H1 (cell line): Measurements from ENCODE around the gene NDUFS8. TPM values are rescaled to one million over a fixed set of nuclear protein-coding genes. Genes with fewer than 3 reads are reported as not detected.

Experiments
- CTCF ChIA-PET: fragments of 300-600 bp; sonication (Branson Sonifier 250); formaldehyde crosslinking; loops from one replicate; lab custom pipeline; 2021; ENCODE audit not compliant: partially characterized antibody; lab: Charles Lee
- POLR2A ChIA-PET: fragments of 300-600 bp; sonication (Branson Sonifier 250); formaldehyde crosslinking; loops from one replicate; lab custom pipeline; 2021; ENCODE audit warnings: inconsistent platforms; ENCODE audit not compliant: partially characterized antibody; lab: Charles Lee
- DNase-seq, 2 experiments: peaks; one replicate each; pipeline versions ENCODE4 v3.0.0 to v3.0.0-alpha.2; 2010 to 2022; ENCODE audit warnings: low spot score in 2 of 2, low read depth in 1 of 2, mixed read lengths in 1 of 2
- FAIRE-seq: peaks from 2 replicates; lab custom pipeline; 2011; peaks lifted over from hg19 to GRCh38; lab: Jason Lieb, UNC
- H2AFZ ChIP-seq: 2 replicates; pipeline ENCODE4 v1.8.1; 2012; ENCODE audit warnings: low read length, inconsistent platforms
- H2AK5ac ChIP-seq: 2 replicates; pipeline ENCODE4 v1.6.1; 2013; ENCODE audit warnings: low read depth, low read length
- H2BK120ac ChIP-seq: replicated peaks from 2 replicates; pipeline ENCODE3; 2013; ENCODE audit warnings: low read depth, low read length, inconsistent platforms
- H2BK12ac ChIP-seq: 2 replicates; pipeline ENCODE4 v1.6.1; 2013; ENCODE audit warnings: low read depth, low read length
- H2BK15ac ChIP-seq: 2 replicates; pipeline ENCODE4 v1.6.1; 2013; ENCODE audit warnings: low read length
- H2BK20ac ChIP-seq: 2 replicates; pipeline ENCODE4 v1.6.1; 2013; ENCODE audit warnings: low read length
- H2BK5ac ChIP-seq: 2 replicates; pipeline ENCODE4 v1.6.1; 2013; ENCODE audit warnings: low read depth, low read length
- H3K14ac ChIP-seq: 2 replicates; pipeline ENCODE4 v1.6.1; 2013; ENCODE audit warnings: inconsistent platforms; ENCODE audit not compliant: insufficient read length
- H3K18ac ChIP-seq: 2 replicates; pipeline ENCODE4 v1.6.1; 2013; ENCODE audit warnings: low read length; ENCODE audit errors: extremely low read depth
- H3K23ac ChIP-seq: 2 replicates; pipeline ENCODE4 v1.6.1; 2013; ENCODE audit warnings: inconsistent platforms; ENCODE audit not compliant: insufficient read length
- H3K23me2 ChIP-seq: 2 replicates; pipeline ENCODE4 v1.6.1; 2013; ENCODE audit warnings: low read depth, low read length
- H3K27ac ChIP-seq: 2 replicates; pipeline ENCODE4 v1.6.1; 2011; ENCODE audit warnings: low read depth, low read length, inconsistent platforms
- H3K27me3 ChIP-seq, 4 experiments: replicated peaks in 1 of 4; 1 replicate in 1 of 4; 2 replicates in 3 of 4; pipeline versions ENCODE4 v1.6.1 to v1.8.1; 2011 to 2013; ENCODE audit warnings: low read length in 3 of 4, mild to moderate bottlenecking in 3 of 4, inconsistent platforms in 2 of 4, mixed read lengths in 2 of 4, moderate library complexity in 1 of 4; ENCODE audit not compliant: control insufficient read depth in 3 of 4, insufficient read depth in 3 of 4; ENCODE audit errors: extremely low read depth in 1 of 4
- H3K36me3 ChIP-seq, 4 experiments: 2 replicates each; pipeline versions ENCODE4 v1.6.1 to v1.8.1; 2011 to 2013; ENCODE audit warnings: mild to moderate bottlenecking in 4 of 4, low read length in 3 of 4, moderate library complexity in 2 of 4, control low read depth in 1 of 4, inconsistent platforms in 1 of 4; ENCODE audit not compliant: insufficient read depth in 4 of 4, control insufficient read depth in 2 of 4
- H3K4ac ChIP-seq: replicated peaks from 2 replicates; pipeline ENCODE3; 2013; ENCODE audit warnings: low read length, low read depth, mixed read lengths, inconsistent platforms; ENCODE audit not compliant: insufficient read length
- H3K4me1 ChIP-seq, 4 experiments: replicated peaks in 1 of 4; 1 replicate in 1 of 4; 2 replicates in 3 of 4; pipeline versions ENCODE4 v1.6.1 to v1.8.1; 2011 to 2013; ENCODE audit warnings: low read length in 3 of 4, inconsistent platforms in 2 of 4, mixed read lengths in 1 of 4; ENCODE audit not compliant: insufficient read depth in 4 of 4, control insufficient read depth in 3 of 4
- H3K4me2 ChIP-seq, 2 experiments: 2 replicates each; pipeline versions ENCODE4 v1.6.1 to v1.8.1; 2011 to 2013; ENCODE audit warnings: low read depth in 2 of 2, low read length in 2 of 2, control low read depth in 1 of 2, inconsistent platforms in 1 of 2, mild to moderate bottlenecking in 1 of 2; ENCODE audit not compliant: insufficient read depth in 1 of 2
- H3K4me3 ChIP-seq, 4 experiments: fragments of 200-600, 300-600 bp in 1 of 4; sonication (generic), shearing (Covaris generic), sonication (Bioruptor Twin) in 1 of 4; 2 replicates each; pipeline versions ENCODE4 v1.5.1 to v1.8.1; 2011 to 2016; ENCODE audit warnings: low read length in 4 of 4, low read depth in 3 of 4, control low read depth in 2 of 4, inconsistent platforms in 2 of 4, mild to moderate bottlenecking in 2 of 4, mixed read lengths in 1 of 4, moderate library complexity in 1 of 4; ENCODE audit not compliant: insufficient read depth in 2 of 4; ENCODE audit errors: extremely low read depth in 1 of 4
- H3K56ac ChIP-seq: replicated peaks from 2 replicates; pipeline ENCODE3; 2013; ENCODE audit warnings: low read depth, mild to moderate bottlenecking, mixed read lengths, low read length, inconsistent platforms; ENCODE audit not compliant: insufficient read length
- H3K79me1 ChIP-seq: 2 replicates; pipeline ENCODE4 v1.6.1; 2013; ENCODE audit warnings: low read depth, low read length, control low read depth
- H3K79me2 ChIP-seq, 2 experiments: 2 replicates each; pipeline versions ENCODE4 v1.6.1 to v1.8.1; 2012 to 2013; ENCODE audit warnings: low read length in 2 of 2, mild to moderate bottlenecking in 2 of 2, inconsistent platforms in 1 of 2; ENCODE audit not compliant: insufficient read depth in 2 of 2, control insufficient read depth in 1 of 2
- H3K9ac ChIP-seq, 4 experiments: replicated peaks in 1 of 4; 1 replicate in 1 of 4; 2 replicates in 3 of 4; pipeline versions ENCODE4 v1.6.1 to v1.8.1; 2011 to 2013; ENCODE audit warnings: low read depth in 3 of 4, low read length in 3 of 4, control low read depth in 2 of 4, mild to moderate bottlenecking in 2 of 4, moderate library complexity in 2 of 4, inconsistent platforms in 1 of 4; ENCODE audit errors: extremely low read depth in 1 of 4
- H3K9me3 ChIP-seq, 2 experiments: 2 replicates each; pipeline versions ENCODE4 v1.6.1 to v1.8.1; 2012 to 2013; ENCODE audit warnings: mild to moderate bottlenecking in 2 of 2, moderate library complexity in 2 of 2, control low read depth in 1 of 2, inconsistent platforms in 1 of 2, low read depth in 1 of 2, low read length in 1 of 2, mixed read lengths in 1 of 2; ENCODE audit not compliant: insufficient read depth in 2 of 2
- H4K20me1 ChIP-seq, 2 experiments: replicated peaks in 1 of 2; 2 replicates each; pipeline versions ENCODE3 to v1.8.1; 2011 to 2013; ENCODE audit warnings: inconsistent platforms in 2 of 2, low read length in 2 of 2, mild to moderate bottlenecking in 1 of 2; ENCODE audit not compliant: insufficient read depth in 2 of 2, control insufficient read depth in 1 of 2
- H4K5ac ChIP-seq: 2 replicates; pipeline ENCODE4 v1.6.1; 2013; ENCODE audit warnings: low read length, low read depth, mixed read lengths, inconsistent platforms; ENCODE audit not compliant: insufficient read length
- H4K8ac ChIP-seq: 2 replicates; pipeline ENCODE4 v1.8.0; 2013; ENCODE audit warnings: mild to moderate bottlenecking, moderate library complexity, low read length, inconsistent platforms; ENCODE audit not compliant: insufficient read depth; ENCODE audit errors: extremely low read depth
- H4K91ac ChIP-seq: replicated peaks from 2 replicates; pipeline ENCODE3; 2013; ENCODE audit warnings: low read length, mixed read lengths, inconsistent platforms; ENCODE audit not compliant: insufficient read length
- ASH2L ChIP-seq: fragments of 200-600, 300-600 bp; sonication (generic); IDR thresholded peaks from one replicate; pipeline ENCODE4 v1.7.1; 2017; ENCODE audit warnings: low read length
- BACH1 ChIP-seq: IDR thresholded peaks from 2 replicates; pipeline ENCODE4 v1.6.1; 2012; ENCODE audit warnings: low read length, improper control_type of control experiment
- BCL11A ChIP-seq, 2 experiments: IDR thresholded peaks; one replicate each; pipeline ENCODE4 v1.6.1; 2011; ENCODE audit warnings: low read depth in 2 of 2, low read length in 2 of 2, mild to moderate bottlenecking in 2 of 2
- CTBP2 ChIP-seq: IDR thresholded peaks from 2 replicates; pipeline ENCODE4 v1.7.0; 2011; ENCODE audit warnings: borderline replicate concordance, mild to moderate bottlenecking, moderate library complexity, mixed read lengths, low read length; ENCODE audit not compliant: insufficient read depth, insufficient read length
- EGR1 ChIP-seq: IDR thresholded peaks from 2 replicates; pipeline ENCODE4 v1.6.1; 2011; ENCODE audit warnings: low read depth, low read length, borderline replicate concordance
- JUN ChIP-seq: IDR thresholded peaks from 2 replicates; pipeline ENCODE4 v1.6.1; 2011; ENCODE audit warnings: low read depth, mild to moderate bottlenecking, improper control_type of control experiment, low read length
- KDM4A ChIP-seq: IDR thresholded peaks from one replicate; pipeline ENCODE4 v1.7.1; 2012; ENCODE audit warnings: low read depth, mild to moderate bottlenecking, moderate library complexity, low read length, inconsistent platforms; ENCODE audit not compliant: severe bottlenecking
- SIRT6 ChIP-seq: IDR thresholded peaks from one replicate; pipeline ENCODE4 v1.7.1; 2012; ENCODE audit warnings: low read length, inconsistent platforms
- SP1 ChIP-seq: IDR thresholded peaks from 2 replicates; pipeline ENCODE4 v1.6.1; 2011; ENCODE audit warnings: low read depth, low read length
- SP2 ChIP-seq: IDR thresholded peaks from 2 replicates; pipeline ENCODE4 v1.6.1; 2012; ENCODE audit warnings: mild to moderate bottlenecking, low read length, inconsistent platforms
- TEAD4 ChIP-seq: IDR thresholded peaks from 2 replicates; pipeline ENCODE4 v1.6.1; 2012; ENCODE audit warnings: low read depth, low read length, inconsistent platforms, mixed read lengths
- WGBS, 2 experiments: shearing (Covaris generic) in 1 of 2; methylation state at CpG; one replicate each; pipeline versions ENCODE4 v1.1.6 to v1.1.7; 2013 to 2015; ENCODE audit warnings: low lambda C conversion rate in 2 of 2, mixed read lengths in 2 of 2, inconsistent platforms in 1 of 2, low coverage in 1 of 2, missing lambda C conversion rate in 1 of 2; ENCODE audit not compliant: insufficient replicate concordance in 2 of 2, insufficient coverage in 1 of 2, insufficient read length in 1 of 2; ENCODE audit errors: extremely low coverage in 1 of 2, missing lambda C conversion rate in 1 of 2; 5-methylcytosine and 5-hydroxymethylcytosine counted together
- polyA plus RNA-seq, 7 experiments: library from polyadenylated mRNA; depleted of rRNA in 3 of 7; stranded (reverse) in 5 of 7; unstranded in 2 of 7; fragments of >200 nt in 5 of 7; fragments of 200-250 nt in 2 of 7; gene quantifications; 1 replicate in 5 of 7; 2 replicates in 1 of 7; 4 replicates in 1 of 7; pipeline versions ENCODE4 v1.2.1 to v1.2.3, GENCODE V29; 2011 to 2013; ENCODE audit warnings: missing spikeins in 2 of 7, mixed read lengths in 2 of 7
- total RNA-seq: library from RNA; stranded (reverse); fragmentation: NEBNext Ultra II Directional; extraction: Animal tissue kit (Norgen Biotek cat#: 25700); gene quantifications from 2 replicates; pipeline ENCODE4 v1.2.1, GENCODE V29; 2021

The NDUFS8 gene
- total and polyA plus RNA-seq, 2 of the 8 experiments (the other 6 are each of a cell fraction or from before 2014, with no cell fraction given), result 182 to 291 TPM

GRCh38 chr11:68017980-68018729 is 12.3 kb upstream of the NDUFS8 start:
- H3K14ac ChIP-seq, result no peak overlapping the region
- CTCF ChIA-PET, result interaction anchor here (1.1 to 4.2 kb wide), 2 partner anchors 9 kb away, joined by 4 to 40 read pairs; partner anchors contain the start of gene ALDH3B1
- no peaks in the 10 kb centered on the region for H3K9me3 ChIP-seq
- H2BK12ac ChIP-seq, result 0 out of 2 replicates have a peak overlapping the region, but pooled peaks have one; percentile 39
- H3K4me3 ChIP-seq, result no peak overlapping the region
- DNase-seq (no peak), FAIRE-seq (no peak)
- no peak overlapping the region for H3K23ac ChIP-seq
- H2BK20ac ChIP-seq, result no peak overlapping the region
- H3K23me2 ChIP-seq, result no peaks in the 10 kb centered on the region
- no peak overlapping the region for H2AK5ac ChIP-seq
- H4K8ac ChIP-seq, result peak overlapping the region; percentile 68; the same call in 1 of the 2 replicates
- H4K91ac ChIP-seq, result no peak overlapping the region
- no peak overlapping the region for H3K9ac ChIP-seq
- no peak overlapping the region for H3K4ac ChIP-seq
- H3K27me3 ChIP-seq, result no peaks in the 10 kb centered on the region
- H2BK15ac ChIP-seq, result peak overlapping the region; percentile 92; the same call in 1 of the 2 replicates
- POLR2A ChIA-PET, result interaction anchor here (1.6 kb wide), 1 partner anchor 21 kb away, joined by 4 read pairs; no protein-coding TSS in a partner anchor
- H3K56ac ChIP-seq, result no peak overlapping the region
- H3K27ac ChIP-seq, result no peak overlapping the region
- peaks cover 0 to 12% (median 4%) of the 10 kb centered on the region in 4 experiments; a peak in 4 of 7 replicates for H3K4me1 ChIP-seq
- no peaks in the 10 kb centered on the region for H4K20me1 ChIP-seq
- H2BK120ac ChIP-seq, result no peak overlapping the region
- no peaks in the 10 kb centered on the region for H3K36me3 ChIP-seq
- no peak overlapping the region for H2BK5ac ChIP-seq
- 92% methylated on average over 25 of the region's 27 CpGs; no CpG with 5 or more reads in 1 of the 2 experiments for WGBS, 2 experiments
- no peak overlapping the region for H4K5ac ChIP-seq
- H3K4me2 ChIP-seq, result no peak overlapping the region
- H3K79me1 ChIP-seq, result no peaks in the 10 kb centered on the region
- no peaks in the 10 kb centered on the region for H3K79me2 ChIP-seq
- TF ChIP-seq EGR1 (no peak), SIRT6 (no peak), SP2 (no peak), KDM4A (no peak), CTBP2 (no peak), BACH1 (no peak), TEAD4 (no peak), BCL11A (IDR thresholded peaks at IDR 0.05; ENCODE audit: low read depth in 2 of 2, low read length in 2 of 2) (no peak), ASH2L (no peak), SP1 (no peak), JUN (no peak)
- H3K18ac ChIP-seq, result no peak overlapping the region
- H2AFZ ChIP-seq, result no peak overlapping the region
